OCI-LY3 (cell line): Measurements from ENCODE around the gene SVOPL.

Experiments used
- H2AFZ ChIP-seq: fragments of 200-600, 300-600 bp; shearing (Covaris generic); 2 replicates; pipeline ENCODE4 v1.6.0; 2014; ENCODE audit warnings: antibody characterized with exemption, low read depth, low read length
- H3K27ac ChIP-seq: fragments of 200-600, 300-600 bp; sonication (generic); 2 replicates; pipeline ENCODE4 v1.5.1; 2014; ENCODE audit warnings: mild to moderate bottlenecking, low read length, moderate library complexity, mixed read lengths
- H3K27me3 ChIP-seq: fragments of 200-600, 300-600 bp; sonication (generic); 2 replicates; pipeline ENCODE4 v1.6.1; 2014; ENCODE audit warnings: low read depth, low read length, mixed read lengths
- H3K36me3 ChIP-seq: fragments of 200-600, 300-600 bp; sonication (generic); replicated peaks from 2 replicates; pipeline ENCODE3; 2014; ENCODE audit warnings: low read depth, low read length, mixed read lengths
- H3K4me1 ChIP-seq: fragments of 300-600, 200-600 bp; sonication (generic); 2 replicates; pipeline ENCODE4 v1.6.1; 2014; ENCODE audit warnings: low read length, mixed read lengths
- H3K4me2 ChIP-seq: fragments of 200-600, 300-600 bp; sonication (generic); 2 replicates; pipeline ENCODE4 v1.6.1; 2014; ENCODE audit warnings: low read length, mixed read lengths
- H3K4me3 ChIP-seq: fragments of 300-600, 200-600 bp; sonication (generic); 2 replicates; pipeline ENCODE4 v1.5.1; 2014; ENCODE audit warnings: antibody characterized with exemption, mild to moderate bottlenecking, low read length, moderate library complexity
- H3K79me2 ChIP-seq: fragments of 300-600, 200-600 bp; shearing (Covaris generic); 2 replicates; pipeline ENCODE4 v1.6.1; 2014; ENCODE audit warnings: mild to moderate bottlenecking, low read length, mixed read lengths
- H3K9ac ChIP-seq: fragments of 300-600, 200-600 bp; shearing (Covaris generic); 2 replicates; pipeline ENCODE4 v1.6.0; 2014; ENCODE audit warnings: mild to moderate bottlenecking, low read length, moderate library complexity
- H3K9me3 ChIP-seq: fragments of 200-600, 300-600 bp; shearing (Covaris generic); 2 replicates; pipeline ENCODE4 v1.6.1; 2014; ENCODE audit warnings: low read length, mixed read lengths; ENCODE audit not compliant: insufficient read depth
- H4K20me1 ChIP-seq: fragments of 200-600, 300-600 bp; sonication (generic); 2 replicates; pipeline ENCODE4 v1.6.1; 2016; ENCODE audit warnings: low read length, mixed read lengths; ENCODE audit not compliant: insufficient read depth
- CTCF ChIP-seq: fragments of 200-600, 300-600 bp; sonication (generic); IDR thresholded peaks from 2 replicates; pipeline ENCODE4 v1.5.1; 2014; ENCODE audit warnings: antibody characterized with exemption, low read length, low read depth
- EZH2phosphoT487 ChIP-seq: fragments of 200-600 bp; shearing (Covaris generic); IDR thresholded peaks from 2 replicates; pipeline ENCODE4 v1.6.1; 2018; ENCODE audit warnings: antibody characterized with exemption, mixed run types, low read depth

SVOPL gene

GRCh38 chr7:138654616-138655015, 46.5 kb downstream of the SVOPL start:
- Histone ChIP-seq H3K4me2 (no peak overlapping the region), H3K27me3 (no peaks in the 10 kb centered on the region), H3K79me2 (no peaks in the 10 kb centered on the region), H4K20me1 (no peaks in the 10 kb centered on the region), H3K4me3 (no peak overlapping the region), H2AFZ (no peak overlapping the region), H3K9me3 (no peaks in the 10 kb centered on the region), H3K27ac (no peak overlapping the region), H3K36me3 (no peaks in the 10 kb centered on the region), H3K4me1 (no peaks in the 10 kb centered on the region), H3K9ac (no peak overlapping the region)
- TF ChIP-seq CTCF = no peak
- no peak for TF ChIP-seq EZH2phosphoT487

- H3K9ac ChIP-seq = no peak overlapping the region
- no peaks in the 10 kb centered on the region for H3K27me3 ChIP-seq
- no peaks in the 10 kb centered on the region for H3K4me1 ChIP-seq
- H4K20me1 ChIP-seq = no peaks in the 10 kb centered on the region
- no peaks in the 10 kb centered on the region for H3K36me3 ChIP-seq
- H3K79me2 ChIP-seq = no peaks in the 10 kb centered on the region
- no peak overlapping the region for H3K27ac ChIP-seq
- no peak overlapping the region for H3K4me3 ChIP-seq
- no peaks in the 10 kb centered on the region for H3K9me3 ChIP-seq
- TF ChIP-seq CTCF (no peak), EZH2phosphoT487 (no peak)
- no peak overlapping the region for H2AFZ ChIP-seq
- H3K4me2 ChIP-seq = no peak overlapping the region
These were observed 51.7 kb downstream of the SVOPL start for GRCh38 chr7:138649506-138649905.

- Histone ChIP-seq H3K27ac (no peak overlapping the region), H3K27me3 (no peaks in the 10 kb centered on the region), H3K36me3 (no peaks in the 10 kb centered on the region), H3K9ac (no peak overlapping the region), H2AFZ (no peak overlapping the region), H3K4me1 (no peaks in the 10 kb centered on the region), H3K4me3 (no peak overlapping the region), H3K9me3 (no peaks in the 10 kb centered on the region), H3K4me2 (no peak overlapping the region), H4K20me1 (no peaks in the 10 kb centered on the region), H3K79me2 (no peaks in the 10 kb centered on the region)
- TF ChIP-seq EZH2phosphoT487 (no peak), CTCF (no peak)
These were observed 55.9 kb downstream of the SVOPL start for GRCh38 chr7:138645284-138645683.

GRCh38 chr7:138632826-138633602, 68.1 kb downstream of the SVOPL start:
- H3K79me2 ChIP-seq = no peaks in the 10 kb centered on the region
- H2AFZ ChIP-seq = no peak overlapping the region
- TF ChIP-seq CTCF (no peak), EZH2phosphoT487 (no peak)
- H3K9ac ChIP-seq = no peak overlapping the region
- H3K36me3 ChIP-seq = no peaks in the 10 kb centered on the region
- 0 out of 2 replicates have a peak, but pooled peaks cover 2% of the 10 kb centered on the region for H3K27me3 ChIP-seq
- H3K4me1 ChIP-seq = no peaks in the 10 kb centered on the region
- H3K9me3 ChIP-seq = no peaks in the 10 kb centered on the region
- no peak overlapping the region for H3K4me3 ChIP-seq
- H4K20me1 ChIP-seq = no peaks in the 10 kb centered on the region
- no peak overlapping the region for H3K27ac ChIP-seq
- H3K4me2 ChIP-seq = no peak overlapping the region
